GM21367 (cell line): ENCODE results near the gene PCYOX1L.

Source experiments
- ATAC-seq: cut with Tn5 transposase; IDR thresholded peaks from one replicate; pipeline ENCODE4 v1.9.1; 2021; ENCODE audit not compliant: unreplicated experiment

The PCYOX1L gene

DNA sequence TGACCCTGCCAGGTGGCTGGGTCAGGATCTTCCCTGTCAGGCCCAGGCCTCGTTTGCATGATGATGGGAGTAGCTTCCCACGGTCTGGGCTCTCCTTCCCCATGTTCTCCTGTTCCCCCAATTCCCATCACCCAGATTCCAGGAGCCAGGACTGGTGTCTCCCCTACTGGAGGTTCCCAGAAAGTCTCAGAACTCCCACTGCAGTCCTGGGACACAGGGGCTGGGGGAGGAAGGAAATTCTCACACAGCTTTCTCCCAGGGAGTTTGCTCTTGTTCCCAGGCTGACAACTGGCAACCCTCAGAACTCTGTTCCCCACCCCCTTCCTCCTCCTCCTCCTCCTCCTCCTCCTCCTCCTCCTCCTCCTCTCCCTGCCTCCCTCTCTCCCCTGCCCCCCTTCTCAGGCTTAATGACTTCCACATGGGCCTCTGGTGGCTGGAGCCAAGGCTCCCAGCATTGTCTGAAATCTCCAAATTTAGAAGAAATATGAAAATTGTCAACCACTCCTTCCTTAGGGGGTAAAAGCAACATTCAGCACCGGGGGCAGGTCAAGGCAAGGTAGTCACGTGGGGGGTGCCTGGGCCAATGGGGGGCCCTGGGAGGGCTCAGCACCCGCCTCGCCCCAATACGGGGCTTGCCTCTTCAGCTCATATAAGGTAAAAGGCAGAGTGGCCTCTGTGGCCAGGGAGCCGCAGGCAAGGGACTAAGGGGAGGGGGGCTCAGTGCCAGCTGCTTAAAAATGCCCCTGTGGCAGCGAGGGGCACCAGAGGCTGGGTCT is 48.5 kb downstream of the PCYOX1L start:
- ATAC-seq = no peak

- no peak for ATAC-seq
Observed at GRCh38 chr5:149406979-149407306, 49.1 kb downstream of the PCYOX1L start.

GRCh38 chr5:149407323-149408251 is 49.7 kb downstream of the PCYOX1L start:
- ATAC-seq = no peak

DNA sequence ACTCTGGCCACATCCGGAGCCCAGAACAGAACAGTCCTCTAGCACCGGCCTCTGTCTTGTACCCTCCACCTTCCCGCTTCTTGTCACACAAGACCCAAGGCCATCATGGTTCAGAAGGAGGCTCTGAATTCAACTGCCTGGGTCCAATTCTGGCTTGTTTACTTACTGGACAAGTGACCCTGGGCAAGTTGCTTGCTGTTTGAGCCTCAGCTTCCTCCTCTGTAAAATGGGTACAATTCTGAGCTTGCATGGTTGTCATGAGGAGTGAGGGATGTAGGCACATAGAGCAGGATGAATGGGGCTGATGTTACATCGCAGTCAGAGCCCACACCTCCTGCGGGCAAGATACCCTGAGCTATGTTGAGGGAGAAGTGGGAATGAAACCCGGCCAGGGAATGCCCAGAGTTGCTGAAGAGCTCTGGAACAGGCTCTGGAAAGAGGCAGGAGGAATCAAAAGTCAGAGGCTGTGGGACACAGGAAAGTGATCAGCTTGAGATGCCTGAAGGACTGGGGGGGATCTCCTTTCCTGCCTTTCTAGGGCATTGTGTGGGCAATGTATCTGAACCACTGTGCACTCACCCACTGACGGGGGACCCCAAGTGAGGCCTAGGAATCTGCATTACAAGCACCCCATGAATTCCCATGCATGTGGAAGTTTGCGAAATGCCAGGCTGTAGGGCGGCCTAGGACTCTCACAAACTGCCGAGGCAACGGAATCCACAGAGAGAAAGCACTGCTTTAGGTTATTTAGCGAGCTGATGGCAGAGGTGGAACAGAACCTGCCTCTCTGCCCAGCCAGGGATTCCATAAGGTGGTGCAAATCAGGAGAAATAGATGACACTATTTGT is 50.6 kb downstream of the PCYOX1L start:
- no peak for ATAC-seq

GRCh38 chr5:149409268-149409948 is 51.6 kb downstream of the PCYOX1L start:
- ATAC-seq = no peak

DNA sequence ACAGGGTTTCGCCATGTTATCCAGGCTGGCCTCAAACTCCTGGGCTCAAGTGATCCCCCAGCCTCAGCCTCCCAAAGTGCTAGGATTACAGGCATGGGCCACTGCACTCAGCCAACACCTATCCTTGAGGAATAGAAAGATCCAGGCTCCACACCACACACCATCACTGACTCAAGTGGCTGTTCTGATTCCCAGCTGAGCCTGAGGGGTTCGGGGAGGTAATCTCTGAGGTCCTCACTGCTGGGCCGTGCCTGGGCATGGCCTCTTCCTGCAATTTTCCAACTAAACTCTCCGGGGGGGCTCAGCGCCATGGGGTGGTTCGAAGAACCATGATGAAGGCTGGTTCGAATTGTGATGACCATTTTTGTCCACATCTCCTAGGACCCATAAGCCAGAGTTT is 52.2 kb downstream of the PCYOX1L start:
- ATAC-seq = no peak

- no peak for ATAC-seq
Observed at GRCh38 chr5:149410721-149411432, 53.0 kb downstream of the PCYOX1L start.

GRCh38 chr5:149411738-149412519 is 54.1 kb downstream of the PCYOX1L start:
- ATAC-seq = no peak

- no peak for ATAC-seq
Observed at GRCh38 chr5:149412783-149413476, 55.1 kb downstream of the PCYOX1L start.

DNA sequence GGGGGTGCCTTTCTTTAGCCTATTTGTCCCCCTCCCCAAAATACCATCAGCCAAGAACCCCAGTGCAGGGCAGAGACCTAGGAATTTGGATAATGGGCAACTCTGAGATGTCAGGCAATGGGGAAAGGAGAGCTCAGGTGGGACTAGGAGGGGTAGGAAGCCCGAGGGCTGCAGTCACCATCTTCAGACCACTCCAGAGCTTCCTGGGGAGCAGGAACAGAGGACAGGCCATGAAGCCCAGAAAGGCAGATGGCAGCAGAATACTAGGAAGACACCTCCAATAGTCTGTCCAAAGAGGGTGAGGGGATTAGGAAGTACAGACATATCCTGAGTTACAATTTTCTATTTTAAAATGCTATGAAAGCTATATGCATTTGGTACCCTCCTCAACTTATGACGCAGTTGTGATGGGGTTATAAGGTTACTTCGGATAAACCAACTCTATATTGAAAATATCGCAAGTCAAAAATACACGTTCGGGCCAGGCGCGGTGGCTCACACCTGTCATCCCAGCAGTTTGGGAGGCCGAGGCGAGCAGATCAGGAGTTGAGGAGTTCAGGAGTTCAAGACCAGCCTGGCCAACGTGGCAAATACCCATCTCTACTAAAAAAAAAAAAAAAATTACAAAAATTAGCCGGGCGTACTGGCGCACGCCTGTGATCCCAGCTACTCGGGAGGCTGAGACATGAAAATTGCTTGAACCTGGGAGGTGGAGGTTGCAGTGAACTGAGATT is 55.8 kb downstream of the PCYOX1L start:
- ATAC-seq = no peak

GRCh38 chr5:149414405-149415065 is 56.7 kb downstream of the PCYOX1L start:
- ATAC-seq = no peak

- ATAC-seq = no peak
Observed at GRCh38 chr5:149415066-149415967, 57.5 kb downstream of the PCYOX1L start.

DNA sequence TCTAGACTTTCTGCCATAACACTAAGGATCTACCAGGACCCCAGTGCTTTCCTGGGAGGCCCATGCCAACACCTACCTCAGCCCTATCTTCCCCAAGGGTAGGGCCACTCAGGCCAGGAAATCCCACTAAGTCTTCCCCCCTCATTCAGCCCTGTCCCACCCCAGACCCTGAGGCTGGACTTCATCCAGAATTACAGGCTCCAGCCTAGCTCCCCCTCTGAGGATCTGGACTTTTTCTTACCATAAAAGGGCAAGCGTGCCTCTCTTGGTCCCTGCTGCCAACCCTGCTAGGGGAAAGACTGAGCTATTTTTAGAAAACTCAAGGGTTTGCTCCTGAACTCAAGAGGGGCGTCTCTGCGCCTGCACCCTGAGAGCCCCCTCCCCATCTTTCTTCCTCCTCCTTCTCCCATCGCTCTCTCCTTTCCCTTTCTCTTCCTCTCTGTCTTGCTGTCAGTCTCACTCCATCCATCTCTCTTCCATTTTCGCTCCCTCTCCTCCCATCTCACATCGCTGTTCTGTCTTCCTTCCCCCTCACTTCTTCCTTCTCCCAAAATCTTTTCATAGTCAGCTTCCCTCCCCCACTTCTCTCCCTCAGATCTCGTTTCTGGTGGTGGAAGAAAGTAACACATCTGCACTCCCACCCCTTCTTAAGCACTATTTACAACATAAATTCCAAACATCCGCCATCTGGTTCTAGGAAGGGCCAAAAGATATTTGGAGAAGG is 59.3 kb downstream of the PCYOX1L start:
- no peak for ATAC-seq

GRCh38 chr5:149417711-149418368 is 60.0 kb downstream of the PCYOX1L start:
- no peak for ATAC-seq

DNA sequence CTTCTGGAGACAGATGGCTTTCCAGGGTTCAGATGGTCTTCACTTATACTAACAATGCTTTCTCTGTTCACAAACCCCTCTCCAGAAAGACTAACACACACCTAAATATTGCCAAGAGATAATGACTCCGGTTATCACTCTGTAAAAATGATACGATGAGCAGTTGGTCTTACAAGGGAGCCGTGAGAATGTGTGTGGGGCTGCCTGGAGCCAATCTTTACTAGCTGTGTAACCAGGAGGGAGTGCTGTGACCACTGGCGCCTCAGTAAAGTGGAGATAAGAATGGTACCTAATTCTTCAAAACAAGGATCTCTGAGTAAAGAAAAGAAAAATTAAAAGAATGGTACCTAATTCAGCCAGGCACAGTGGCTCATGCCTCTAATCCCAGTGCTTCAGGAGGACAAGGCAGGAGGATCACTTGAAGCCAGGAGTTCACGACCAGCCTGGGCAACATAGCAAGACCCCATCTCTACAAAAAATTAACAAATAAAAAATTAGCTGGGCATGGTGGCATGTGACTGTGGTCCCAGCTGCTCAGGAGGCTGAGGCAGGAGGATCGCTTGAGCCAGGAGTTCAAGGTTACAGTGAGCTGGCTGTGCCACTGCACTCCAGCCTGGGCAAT is 61.2 kb downstream of the PCYOX1L start:
- no peak for ATAC-seq
